Measurements from ENCODE around the gene ATF1.
A peak's percentile ranks its signal among the peaks of the same experiment; 100 is the strongest.

ATF1 gene

DNA sequence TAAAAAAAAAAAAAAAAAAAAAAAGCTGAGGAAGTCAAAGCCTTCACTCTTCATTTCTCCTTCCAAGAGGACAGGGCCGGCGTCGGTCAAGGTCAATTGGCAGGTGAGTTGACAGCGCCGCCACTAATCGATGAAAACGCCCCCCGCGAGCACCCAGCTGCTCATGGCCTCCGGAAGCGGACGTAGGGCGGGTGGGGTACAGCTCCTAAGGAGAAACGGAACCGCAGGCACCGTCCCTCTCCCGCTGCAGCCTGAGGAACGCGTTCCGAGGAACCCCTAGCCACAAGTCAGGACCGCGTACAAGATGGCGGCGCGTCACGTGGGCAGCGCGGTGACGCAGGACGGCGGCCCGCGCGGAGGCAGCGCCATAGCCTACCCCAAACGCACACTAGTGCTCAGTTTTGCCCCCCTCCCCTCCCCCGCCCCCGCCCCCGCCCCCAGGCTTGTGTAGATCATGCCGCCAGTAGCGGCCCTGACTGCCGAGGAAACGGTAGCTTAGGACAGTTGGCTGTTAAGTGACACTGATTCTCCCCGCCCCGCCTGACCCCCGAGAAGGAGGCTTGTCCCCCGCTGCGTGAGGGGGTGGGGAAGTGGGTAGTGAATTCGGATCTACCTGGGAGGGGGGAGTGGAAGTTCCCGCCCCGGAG, at the start of gene ATF1:
Gene ATF1, plus strand, starts transcription at position 463 of the 647 bp plus-strand sequence. CDS start 16,045 bp downstream, outside the sequence.
- peak; percentile 75 to 86 for DNase-seq (ENCODE audit: low read depth in 2 of 2)

DNA sequence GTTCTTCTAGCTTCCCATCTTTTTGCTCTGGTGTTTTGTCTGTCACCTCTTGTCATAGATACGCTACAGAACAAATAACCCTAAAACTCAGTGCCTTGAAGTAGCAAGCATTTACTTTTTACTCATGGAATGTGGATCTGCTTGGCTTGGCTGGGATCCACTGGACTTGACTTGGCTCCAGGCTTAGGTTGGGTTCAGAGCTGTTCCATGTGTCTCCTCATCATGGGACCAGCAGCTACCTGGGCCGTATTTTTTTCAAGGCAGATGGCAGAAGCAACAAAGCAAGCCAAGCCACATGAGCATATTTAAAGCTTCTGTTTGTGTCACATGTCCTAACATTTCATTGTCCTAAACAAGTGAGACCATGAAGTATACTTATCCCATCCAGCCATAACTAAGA, 48.7 kb upstream of the ATF1 start:
- DNase-seq (ENCODE audit: low read depth in 2 of 2) = no peak

DNA sequence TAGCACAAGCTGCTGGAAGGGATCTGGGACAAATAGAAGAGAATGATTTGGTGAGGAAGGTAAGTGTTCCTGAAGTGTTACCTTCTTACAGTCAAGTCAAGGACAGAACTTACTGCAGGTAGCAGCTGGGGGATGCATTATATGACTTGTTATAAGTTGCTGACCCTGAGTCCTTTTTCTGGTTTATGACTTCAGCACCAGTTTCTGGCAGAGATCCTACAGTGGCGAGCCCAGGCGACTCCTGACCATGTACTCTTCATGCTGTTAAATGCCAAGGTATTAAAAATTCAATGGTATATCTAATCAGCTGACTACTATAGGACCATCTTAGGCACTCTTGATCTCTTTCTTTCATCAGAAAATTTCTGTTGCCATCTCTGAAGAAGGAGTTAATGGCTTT, 45.1 kb upstream of the ATF1 start:
- DNase-seq (ENCODE audit: low read depth in 2 of 2) = no peak

DNA sequence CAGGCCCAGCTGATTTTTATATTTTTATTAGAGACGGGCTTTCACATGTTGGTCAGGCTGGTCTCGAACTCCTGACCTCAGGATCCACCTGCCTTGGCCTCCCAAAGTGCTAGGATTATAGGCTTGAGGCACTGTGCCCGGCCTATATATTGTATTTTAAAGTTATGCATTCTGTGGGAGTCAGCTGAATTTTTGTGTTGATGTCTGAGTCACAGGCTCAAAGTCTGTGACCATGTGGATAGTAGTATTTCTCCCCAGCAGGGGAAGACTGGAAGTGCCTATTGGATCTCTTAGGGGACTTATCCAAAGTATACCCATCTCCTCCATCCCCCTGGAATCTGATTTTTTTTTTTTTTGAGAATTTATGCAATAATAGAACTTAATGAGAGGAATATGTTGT, 43.8 kb upstream of the ATF1 start:
- DNase-seq (ENCODE audit: low read depth in 2 of 2) = no peak

DNA sequence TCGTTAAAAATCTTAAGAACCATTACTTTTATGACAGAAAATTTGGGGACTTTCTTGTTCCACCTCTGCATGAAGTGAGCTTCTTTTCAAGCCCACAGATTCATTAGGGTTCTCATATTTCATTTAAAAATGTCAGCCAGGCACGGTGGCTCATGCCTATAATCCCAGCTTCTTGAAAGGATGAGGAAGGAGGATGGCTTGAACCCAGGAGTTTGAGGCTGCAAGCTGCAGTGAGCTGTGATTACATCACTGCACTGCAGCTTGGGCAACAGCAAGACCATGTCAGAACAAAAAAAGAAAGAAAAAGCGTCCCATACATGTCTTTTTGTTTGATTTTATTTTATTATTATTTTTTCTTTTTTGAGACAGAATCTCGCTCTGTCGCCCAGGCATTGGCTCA, 43.4 kb upstream of the ATF1 start:
- DNase-seq (ENCODE audit: low read depth in 2 of 2) = no peak

DNA sequence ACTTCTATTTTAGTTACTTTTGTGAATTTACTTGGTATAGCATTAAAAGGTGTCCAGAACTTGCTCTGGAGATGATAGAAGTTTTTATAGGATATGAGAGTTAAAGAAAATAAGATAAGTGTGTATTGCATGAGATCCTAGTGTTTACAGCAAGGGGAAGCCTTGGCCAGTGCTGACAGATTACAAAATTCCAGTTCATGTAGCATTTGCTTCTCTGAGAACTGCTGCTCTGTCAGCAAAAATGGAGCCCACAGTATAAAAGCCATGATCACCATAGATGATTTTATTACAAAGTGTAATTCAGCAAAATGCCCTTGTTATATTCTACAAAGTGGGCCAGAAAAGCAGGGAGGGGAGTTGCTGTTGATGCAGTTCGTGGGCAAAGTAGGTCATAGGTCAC, 40.0 kb upstream of the ATF1 start:
- no peak for DNase-seq (ENCODE audit: low read depth in 2 of 2)

DNA sequence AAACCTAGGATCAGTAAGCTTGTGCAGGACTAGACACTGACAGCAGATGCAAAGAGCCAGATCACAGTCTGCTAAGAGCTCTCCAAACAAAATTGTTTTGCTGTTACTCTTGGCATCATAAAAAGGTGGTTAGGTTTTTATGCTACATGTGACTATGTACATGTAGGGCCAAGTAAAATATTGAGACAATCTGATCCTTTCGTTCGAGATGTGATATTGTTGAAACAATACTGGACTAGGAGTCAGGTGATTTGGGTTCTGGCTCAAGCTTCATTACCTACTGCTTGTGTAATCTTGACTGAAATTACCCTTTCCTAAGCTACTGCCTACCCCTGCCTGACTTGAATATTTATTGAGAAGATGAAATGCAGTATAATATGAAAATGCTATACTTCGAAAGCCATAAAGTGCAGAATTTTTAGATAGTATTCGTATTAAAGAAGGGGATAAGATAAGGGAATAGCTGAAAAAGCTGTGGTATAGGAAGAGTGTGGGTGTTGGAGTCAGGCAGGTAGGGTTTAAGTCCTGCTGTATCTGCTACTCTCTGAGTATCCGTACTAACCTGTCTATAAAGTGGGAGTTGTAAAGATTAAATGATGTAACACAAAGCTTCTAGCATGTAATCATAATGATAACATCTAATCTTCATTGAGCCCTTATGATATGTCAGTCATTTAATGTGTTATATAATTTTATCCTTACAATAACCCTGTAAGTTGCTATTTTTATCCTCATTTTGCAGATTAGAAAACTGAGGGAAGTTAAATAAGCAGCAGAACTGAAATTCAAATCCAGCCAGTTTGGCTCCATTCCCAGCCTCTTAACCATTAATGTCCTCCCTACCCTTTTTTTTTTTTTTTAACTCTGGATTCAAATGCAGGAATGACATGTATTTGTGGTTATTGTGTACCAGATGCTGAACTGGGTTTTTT, 38.6 kb upstream of the ATF1 start:
- DNase-seq (ENCODE audit: low read depth in 2 of 2) = no peak

DNA sequence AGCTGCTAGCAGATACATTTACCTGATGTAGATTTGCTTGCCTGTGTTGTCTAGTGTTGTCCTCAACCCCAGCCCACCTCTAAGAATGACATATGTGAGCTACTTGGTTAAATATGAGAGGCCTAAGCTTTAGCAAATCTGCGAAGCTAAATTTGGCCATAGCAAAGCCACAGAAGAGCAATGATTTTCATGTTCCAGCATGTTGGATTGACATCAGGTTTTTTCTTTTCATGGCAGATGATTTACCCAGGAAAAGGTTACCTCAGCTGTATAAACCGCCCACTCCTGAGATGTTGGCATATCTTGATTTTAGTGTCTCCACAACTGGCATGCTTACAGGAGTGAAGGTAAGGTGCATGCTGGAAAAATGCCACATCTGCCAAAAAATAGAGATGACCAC, 36.4 kb upstream of the ATF1 start:
- DNase-seq (ENCODE audit: low read depth in 2 of 2) = no peak

DNA sequence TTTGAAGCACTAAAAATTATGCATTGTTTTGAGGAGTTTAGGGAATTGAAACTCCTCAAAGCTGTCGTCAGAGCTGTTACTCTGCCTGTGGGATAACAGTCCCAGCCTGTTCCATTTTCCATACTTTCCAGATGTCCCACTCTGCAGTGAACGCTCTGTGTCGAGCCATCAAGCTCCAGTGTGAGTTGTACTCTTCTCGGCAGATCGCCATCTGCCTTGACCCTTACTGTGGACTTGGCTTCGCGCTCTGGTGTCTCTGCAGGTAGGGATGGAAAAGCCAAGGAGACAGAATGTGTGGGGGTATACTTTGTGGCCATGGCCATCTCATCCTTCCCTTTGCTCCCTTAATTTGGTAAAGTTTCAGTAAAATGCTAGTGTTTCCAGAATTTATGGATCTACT, 35.5 kb upstream of the ATF1 start:
- DNase-seq (ENCODE audit: low read depth in 2 of 2) = no peak

DNA sequence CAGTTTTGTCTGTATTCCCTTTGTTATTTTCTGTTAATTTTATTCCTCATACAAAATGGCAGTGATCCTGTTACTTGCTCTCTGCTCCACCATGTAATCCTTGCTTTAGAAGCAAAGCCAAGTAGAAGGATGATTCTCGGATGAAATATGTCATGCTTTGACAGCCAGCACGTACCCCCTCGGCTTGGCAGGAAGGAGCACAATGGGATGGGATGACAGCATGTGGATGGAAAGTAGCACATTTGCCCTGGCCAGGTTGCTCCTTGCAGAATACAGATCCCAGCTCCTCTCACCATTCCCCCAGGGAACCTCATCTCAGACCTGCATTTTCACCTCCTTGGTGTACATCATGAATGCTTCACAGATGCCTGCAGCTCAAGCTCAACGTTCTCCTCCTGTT, 35.1 kb upstream of the ATF1 start:
- DNase-seq (ENCODE audit: low read depth in 2 of 2) = no peak

DNA sequence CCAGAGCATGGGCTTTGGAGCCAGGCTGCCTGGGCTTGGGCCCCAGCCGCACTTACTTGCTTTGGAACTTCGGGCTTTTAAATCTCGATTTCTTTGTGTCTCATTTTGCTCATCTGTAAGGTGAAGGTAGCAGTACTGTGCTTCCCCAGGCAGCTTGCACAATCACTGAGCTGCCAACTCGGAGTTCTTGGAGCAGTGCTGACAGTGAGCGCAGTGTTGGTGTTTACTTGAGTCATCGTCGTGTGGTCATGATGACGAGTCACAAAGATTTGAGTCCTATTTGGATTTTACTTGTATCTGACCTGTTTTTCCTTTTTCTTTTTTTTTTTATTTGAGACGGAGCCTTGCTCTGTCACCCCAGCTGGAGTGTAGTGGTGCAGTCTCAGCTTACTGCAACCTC, 31.3 kb upstream of the ATF1 start:
- no peak for DNase-seq (ENCODE audit: low read depth in 2 of 2)

DNA sequence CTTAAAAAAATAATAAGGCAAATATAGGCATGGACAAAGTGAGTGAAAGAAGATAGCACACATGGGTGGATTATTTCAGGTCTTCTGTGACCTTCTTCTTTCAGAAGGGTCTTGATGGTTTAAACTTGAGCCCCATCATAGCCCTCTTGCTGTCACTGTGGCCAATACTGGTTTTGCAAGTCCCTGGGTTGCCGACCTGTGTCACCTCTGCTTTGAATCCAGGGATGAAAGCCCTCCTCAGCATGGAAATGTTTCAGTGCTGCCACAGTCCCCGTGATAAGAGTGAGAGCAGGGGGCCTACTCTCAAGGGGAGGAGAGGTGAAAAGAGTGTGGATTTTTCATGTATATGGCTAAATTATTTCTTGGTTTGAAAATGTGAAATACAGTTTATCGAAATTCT, 30.2 kb upstream of the ATF1 start:
- no peak for DNase-seq (ENCODE audit: low read depth in 2 of 2)

DNA sequence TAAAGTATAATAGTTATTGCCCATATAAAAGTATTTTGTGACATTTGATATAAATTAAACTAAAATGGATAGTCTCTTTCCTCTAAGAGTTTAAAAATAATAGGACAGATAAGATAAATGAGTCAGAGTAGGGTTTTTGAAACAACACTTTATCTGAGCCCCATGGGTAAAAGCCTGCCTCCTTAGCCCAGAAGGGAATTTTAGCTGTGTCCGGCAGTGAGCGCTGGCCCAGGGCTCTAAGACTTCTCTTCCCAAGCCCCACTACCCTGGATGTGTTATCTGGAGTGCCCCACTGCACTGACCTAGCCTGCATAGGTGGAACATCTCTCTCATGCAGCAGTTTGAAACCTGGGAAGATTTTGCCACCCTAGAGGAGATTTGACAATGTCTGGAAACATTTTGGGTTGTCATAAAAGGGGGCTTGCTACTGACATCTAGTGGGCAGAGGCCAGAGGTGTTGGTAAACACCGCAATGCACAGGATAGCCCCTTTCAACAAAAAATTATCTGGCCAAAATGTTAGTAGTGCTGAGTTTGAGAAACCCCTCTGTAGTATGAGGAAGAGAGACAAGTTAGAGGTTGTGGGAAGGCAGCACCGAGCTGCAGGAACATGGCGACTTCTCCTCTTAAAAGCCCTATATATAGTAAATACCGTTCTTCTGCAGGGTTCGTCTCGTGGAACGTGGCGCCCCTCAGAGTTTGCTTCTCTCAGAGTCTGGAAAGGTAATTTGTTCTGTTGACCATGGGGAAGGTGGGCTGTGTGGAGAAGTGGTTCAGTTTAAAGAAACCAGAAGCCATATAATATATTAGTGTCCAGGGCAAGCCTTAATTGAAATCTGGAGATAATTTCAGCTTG, 29.3 kb upstream of the ATF1 start:
- DNase-seq (ENCODE audit: low read depth in 2 of 2) = no peak

DNA sequence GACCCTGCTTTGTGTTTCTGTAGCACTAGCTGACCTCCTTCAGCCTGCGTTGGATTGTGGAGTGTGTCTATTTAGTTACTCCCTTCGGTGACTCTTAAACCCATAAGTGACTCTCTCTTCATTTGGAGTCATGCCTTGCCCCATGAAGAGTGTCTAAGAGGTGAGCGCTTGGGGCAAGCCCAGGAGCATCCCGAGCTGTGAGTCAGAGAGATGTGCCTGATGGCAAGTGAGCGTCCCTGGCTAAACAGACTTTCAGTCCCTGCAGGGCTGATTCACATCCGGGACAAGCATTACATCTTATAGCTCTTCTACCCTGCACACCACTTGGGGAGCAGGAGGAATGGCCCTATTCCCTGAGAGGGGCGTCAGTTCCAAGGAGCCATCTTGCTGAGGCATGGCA, 24.3 kb upstream of the ATF1 start:
- no peak for DNase-seq (ENCODE audit: low read depth in 2 of 2)

DNA sequence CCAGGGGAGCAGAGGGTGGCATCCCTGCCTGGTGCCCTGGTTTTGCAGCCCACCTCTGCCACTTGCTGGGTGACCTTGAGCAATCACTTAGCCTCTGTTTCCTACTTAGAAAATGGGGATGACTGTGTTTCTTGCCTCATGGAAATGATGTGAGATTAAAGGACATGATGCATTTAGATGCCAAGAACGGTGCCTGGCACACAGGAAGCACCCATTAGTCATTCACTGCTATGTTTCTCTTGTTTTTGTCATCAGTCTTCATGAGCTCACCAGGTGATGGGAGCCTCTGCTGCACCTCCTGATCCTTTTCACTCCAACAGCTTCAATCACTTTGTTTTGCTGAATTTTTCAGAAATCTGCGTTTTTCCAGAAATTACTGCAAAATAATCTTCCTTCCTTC, 23.6 kb upstream of the ATF1 start:
- DNase-seq (ENCODE audit: low read depth in 2 of 2) = no peak

DNA sequence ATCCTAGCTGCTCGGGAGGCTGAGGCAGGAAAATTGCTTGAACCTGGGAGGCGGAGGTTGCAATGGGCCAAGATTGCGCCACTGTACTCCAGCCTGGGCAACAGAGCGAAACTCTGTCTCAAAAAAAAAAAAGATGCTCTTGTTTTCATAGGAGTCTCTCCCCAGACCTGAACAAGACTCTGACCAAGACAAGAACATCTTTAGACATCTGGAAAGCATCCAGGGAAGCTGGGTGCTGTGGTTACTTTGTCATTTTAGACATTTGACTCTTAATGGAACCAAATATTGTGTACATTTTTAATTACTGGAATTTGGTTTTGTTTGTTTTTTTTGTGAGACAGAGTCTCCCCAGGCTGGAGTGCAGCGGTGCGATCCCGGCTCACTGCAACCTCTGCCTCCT, 21.1 kb upstream of the ATF1 start:
- no peak for DNase-seq (ENCODE audit: low read depth in 2 of 2)

DNA sequence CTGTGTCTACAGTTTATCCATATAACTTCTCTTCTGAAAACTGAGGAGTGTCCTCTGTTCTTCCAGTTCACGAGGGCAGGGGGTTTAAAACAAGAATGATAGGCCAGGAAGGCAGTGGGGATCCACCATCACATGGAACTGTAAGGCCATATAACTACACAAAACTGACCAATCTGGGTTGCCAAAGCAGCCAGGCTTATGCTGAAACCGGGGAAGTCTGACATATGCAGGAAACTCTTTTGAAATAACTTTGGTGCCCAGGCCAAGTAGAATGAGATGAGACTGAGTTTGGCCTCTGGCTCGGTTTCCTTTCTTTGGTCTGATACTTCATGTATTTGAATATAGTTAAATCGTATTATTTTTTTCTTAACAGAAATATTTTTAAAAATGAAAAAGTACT, 18.0 kb upstream of the ATF1 start:
- DNase-seq (ENCODE audit: low read depth in 2 of 2) = no peak

DNA sequence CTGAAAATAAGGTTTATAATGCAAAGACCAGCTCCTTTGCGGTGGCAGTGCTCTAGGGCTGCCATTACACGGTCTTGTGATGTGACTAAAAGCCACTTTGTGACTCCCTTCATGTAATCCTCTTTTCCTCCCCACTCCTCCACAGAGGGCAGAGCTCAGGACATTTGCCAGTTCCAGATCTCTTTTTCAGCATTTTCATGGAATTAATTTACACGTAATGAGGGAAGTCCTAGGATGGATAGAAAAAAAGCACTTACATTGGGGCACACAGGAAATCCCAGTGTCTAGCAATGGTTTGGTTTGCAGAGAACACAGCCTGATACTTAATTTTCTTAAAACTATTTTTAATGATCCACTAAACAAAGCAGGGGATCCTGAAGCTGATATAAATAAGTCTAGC, 17.5 kb upstream of the ATF1 start:
- DNase-seq (ENCODE audit: low read depth in 2 of 2) = no peak

DNA sequence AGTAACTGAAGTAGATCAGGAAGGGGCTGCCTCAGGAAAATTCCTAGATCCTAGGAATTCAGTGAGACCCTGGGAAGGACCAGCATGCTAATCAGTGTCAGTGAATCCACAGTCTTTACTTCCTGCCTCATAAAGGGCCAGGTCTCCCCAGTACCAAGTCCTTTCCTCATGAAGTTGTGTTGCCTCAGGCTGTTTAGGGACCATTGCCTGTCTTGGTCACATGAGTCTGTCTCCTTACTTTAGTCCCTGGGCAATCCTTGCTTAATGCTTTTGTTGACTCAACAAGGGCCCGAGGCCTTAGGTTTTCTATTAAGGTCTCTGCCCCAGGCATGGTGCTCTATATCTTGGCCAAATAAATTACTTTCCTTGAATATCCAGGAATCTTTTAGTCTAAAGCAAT, 16.1 kb upstream of the ATF1 start:
- DNase-seq (ENCODE audit: low read depth in 2 of 2) = no peak

DNA sequence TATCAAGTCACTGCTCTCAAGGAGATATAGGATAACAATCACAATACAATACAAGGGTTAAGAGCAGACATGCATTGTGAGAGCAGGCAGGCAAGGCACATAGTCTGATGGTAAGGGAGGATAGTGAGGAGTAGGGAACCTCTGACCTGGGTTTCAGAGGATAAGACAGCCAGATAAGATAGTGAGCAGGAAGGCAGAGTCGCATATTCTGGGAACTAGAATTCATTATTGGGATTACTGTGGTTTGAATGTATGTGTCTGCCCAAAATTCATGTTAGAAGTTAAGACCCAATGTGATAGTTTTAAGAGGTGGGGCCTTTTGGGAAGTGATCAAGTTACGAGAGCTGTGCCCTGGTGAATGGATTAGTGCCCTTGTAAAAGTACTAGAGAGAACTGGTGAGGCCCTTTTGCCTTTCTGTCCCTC, 14.4 kb upstream of the ATF1 start:
- no peak for DNase-seq (ENCODE audit: low read depth in 2 of 2)

DNA sequence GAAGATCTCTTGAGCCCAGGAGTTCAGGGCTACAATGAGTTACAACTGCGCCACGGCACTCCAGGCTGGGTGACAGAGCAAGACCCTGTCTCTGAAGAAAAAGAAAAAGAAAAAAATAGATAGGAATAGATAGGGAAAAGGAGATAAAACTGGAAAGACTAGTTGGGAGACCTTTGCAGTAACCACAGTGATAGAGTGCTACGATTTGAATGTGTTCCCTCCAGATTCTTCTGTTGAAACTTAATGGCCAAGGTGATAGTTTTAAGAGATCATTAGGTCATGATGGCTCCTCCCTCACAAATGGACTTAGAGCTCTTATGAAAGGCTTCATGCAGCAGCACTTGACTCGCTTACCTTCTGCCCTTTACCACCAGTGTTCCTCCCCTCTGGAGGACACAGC, 13.5 kb upstream of the ATF1 start:
- DNase-seq (ENCODE audit: low read depth in 2 of 2) = no peak

DNA sequence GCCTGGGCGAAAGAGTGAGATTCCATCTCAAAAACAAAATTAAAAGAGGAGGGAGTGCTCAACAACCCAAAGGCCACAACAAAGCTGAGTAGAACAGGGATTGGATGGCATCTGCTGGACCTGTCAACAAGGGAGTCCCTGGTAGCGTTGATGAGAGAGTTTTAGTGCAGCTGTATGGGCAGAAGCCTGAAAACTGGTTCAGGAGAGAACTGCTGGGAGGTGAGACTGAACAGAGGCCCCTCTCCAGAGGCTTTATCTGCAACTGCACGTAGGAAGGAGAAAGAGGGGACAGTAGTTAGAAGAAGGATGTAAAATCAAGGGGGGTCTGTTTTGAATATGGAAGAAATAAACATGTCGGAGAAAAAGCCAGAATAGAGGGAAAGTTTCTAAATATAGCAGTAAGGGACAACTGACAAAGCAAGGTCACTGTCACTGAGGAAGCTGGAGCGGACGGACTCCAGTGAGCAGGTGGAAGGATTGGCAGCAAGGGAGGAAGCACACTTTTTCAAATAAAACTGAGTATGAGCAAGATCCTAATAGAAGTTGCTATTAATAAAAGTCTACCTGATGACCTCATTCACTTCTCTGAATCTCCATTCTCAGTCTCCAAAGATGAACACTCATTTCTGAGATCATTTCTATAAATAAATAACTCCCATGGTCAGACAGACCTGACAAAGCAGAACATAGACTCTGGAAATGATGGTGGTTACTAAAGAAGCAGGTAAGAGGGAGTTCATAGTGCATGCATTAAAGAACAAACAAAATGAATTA, 11.8 kb upstream of the ATF1 start:
- DNase-seq (ENCODE audit: low read depth in 2 of 2) = no peak
